K562 (cell line): ENCODE data around the gene CATSPER1. TPM values are rescaled to one million over a fixed set of nuclear protein-coding genes. Genes with fewer than 3 reads are reported as not detected.

Experiments used
- CBFB ChIP-seq: sonication (generic); formaldehyde crosslinking; IDR thresholded peaks from 2 replicates; pipeline ENCODE4 v1.4.0; 2020; ENCODE audit warnings: mild to moderate bottlenecking, missing genetic modification reagents
- CCNT2 ChIP-seq: IDR thresholded peaks from 2 replicates; pipeline ENCODE4 v1.6.1; 2011; ENCODE audit warnings: borderline replicate concordance, low read depth, mild to moderate bottlenecking, moderate library complexity, mixed read lengths, low read length; ENCODE audit not compliant: insufficient read length; ENCODE audit errors: extremely low read depth
- CHCHD3 ChIP-seq: fragments of 250-450 bp; sonication (Bioruptor Pico); IDR thresholded peaks from 2 replicates; pipeline ENCODE4 v2.1.2; 2022; ENCODE audit warnings: mild to moderate bottlenecking
- CREB1 ChIP-seq, 2 experiments: sonication (generic) in 1 of 2; formaldehyde crosslinking in 1 of 2; IDR thresholded peaks; 2 replicates each; pipeline versions ENCODE4 v1.6.1 to v1.8.0; 2012 to 2022; ENCODE audit warnings: inconsistent platforms in 1 of 2, mild to moderate bottlenecking in 1 of 2, missing genetic modification reagents in 1 of 2, moderate library complexity in 1 of 2
- DMBX1 ChIP-seq: fragments of 250-450 bp; sonication (Bioruptor Pico); IDR thresholded peaks from 2 replicates; pipeline ENCODE4 v1.8.0; 2022; ENCODE audit warnings: inconsistent platforms, mild to moderate bottlenecking, moderate library complexity, borderline replicate concordance
- ELK3 ChIP-seq: fragments of 450-650 bp; formaldehyde crosslinking; IDR thresholded peaks from 2 replicates; pipeline ENCODE4 v1.4.0; 2020; ENCODE audit warnings: mild to moderate bottlenecking
- FOXK2 ChIP-seq, 2 experiments: fragments of 450-650 bp; IDR thresholded peaks in 1 of 2; conservative IDR thresholded peaks in 1 of 2; 2 replicates each; pipeline ENCODE4 v1.6.1; 2016; ENCODE audit warnings: low read depth in 2 of 2, mild to moderate bottlenecking in 1 of 2
- GMEB1 ChIP-seq: fragments of 250-450 bp; sonication (Bioruptor Pico); IDR thresholded peaks from 2 replicates; pipeline ENCODE4 v1.4.0; 2020; ENCODE audit warnings: mild to moderate bottlenecking
- IRF2 ChIP-seq: sonication (generic); formaldehyde crosslinking; IDR thresholded peaks from 2 replicates; pipeline ENCODE4 v1.8.1; 2022; ENCODE audit warnings: mild to moderate bottlenecking, missing genetic modification reagents
- MITF ChIP-seq: IDR thresholded peaks from 2 replicates; pipeline ENCODE4 v1.6.1; 2014; ENCODE audit warnings: antibody characterized with exemption
- NR1H2 ChIP-seq: sonication (generic); formaldehyde crosslinking; IDR thresholded peaks from 2 replicates; pipeline ENCODE4 v1.4.0; 2020; ENCODE audit warnings: mild to moderate bottlenecking, missing genetic modification reagents
- NR2C1 ChIP-seq, 2 experiments: fragments of 450-650 bp; IDR thresholded peaks; 2 replicates each; pipeline ENCODE4 v1.6.1; 2017; ENCODE audit warnings: mild to moderate bottlenecking in 2 of 2, antibody characterized with exemption in 1 of 2, inconsistent platforms in 1 of 2, missing compliant biosample characterization in 1 of 2, missing genetic modification characterization in 1 of 2
- PHB ChIP-seq: fragments of 250-450 bp; sonication (Bioruptor Pico); IDR thresholded peaks from 2 replicates; pipeline ENCODE4 v1.5.0; 2021
- RNF2 ChIP-seq: sonication (generic); IDR thresholded peaks from 2 replicates; pipeline ENCODE4 v1.6.1; 2016
- SRF ChIP-seq, 2 experiments: fragments of 250-450, 450-650 bp in 1 of 2; sonication (Bioruptor Pico) in 1 of 2; sonication (generic) in 1 of 2; formaldehyde crosslinking; IDR thresholded peaks; 2 replicates each; pipeline versions ENCODE4 v1.5.0 to v1.5.1; 2020 to 2022; ENCODE audit warnings: mild to moderate bottlenecking in 1 of 2, missing genetic modification reagents in 1 of 2
- ZNF165 ChIP-seq: fragments of 250-450 bp; sonication (Bioruptor Pico); IDR thresholded peaks from 2 replicates; pipeline ENCODE4 v1.4.0; 2020; ENCODE audit warnings: borderline replicate concordance
- ZNF274 ChIP-seq: IDR thresholded peaks from 2 replicates; pipeline ENCODE4 v1.6.1; 2011; ENCODE audit warnings: low read depth, mild to moderate bottlenecking, low read length, moderate library complexity, borderline replicate concordance
- ZNF280A ChIP-seq: fragments of 450-650 bp; IDR thresholded peaks from 2 replicates; pipeline ENCODE4 v1.6.1; 2018; ENCODE audit warnings: mild to moderate bottlenecking, low read depth; ENCODE audit not compliant: partially characterized antibody
- ZNF384 ChIP-seq: IDR thresholded peaks from 2 replicates; pipeline ENCODE4 v1.6.1; 2012; ENCODE audit warnings: low read depth, low read length, improper control_type of control experiment
- polyA plus RNA-seq, 8 experiments: library from polyadenylated mRNA; depleted of rRNA in 4 of 8; stranded (reverse) in 5 of 8; unstranded in 3 of 8; fragments of >200 nt; fragmentation: Nextera tagmentation in 2 of 8; fragmentation: Illumina TruSeq in 1 of 8; extraction: Ambion mirVana in 2 of 8; extraction: Trizol in 1 of 8; gene quantifications; 2 replicates each; pipeline versions ENCODE4 v1.2.1 to v1.2.3, GENCODE V29; 2011 to 2014; ENCODE audit warnings: inconsistent platforms in 1 of 8, missing spikeins in 1 of 8
- total RNA-seq, 7 experiments: library from RNA; depleted of rRNA in 6 of 7; stranded (reverse); fragments of >200 nt in 6 of 7; fragmentation: Illumina TruSeq in 2 of 7; extraction: Trizol in 2 of 7; gene quantifications; 2 replicates each; pipeline versions ENCODE4 v1.2.1 to v1.2.3, GENCODE V29; 2011 to 2021; ENCODE audit warnings: low replicate concordance in 1 of 7
- TF ChIP-seq, protein P1 (sequence below): sonication (generic); formaldehyde crosslinking; IDR thresholded peaks from 2 replicates; pipeline ENCODE4 v1.9.0; 2022; ENCODE audit warnings: mild to moderate bottlenecking, missing genetic modification reagents

CATSPER1 gene
- total and polyA plus RNA-seq, 9 of the 15 experiments (the other 6 are each of a cell fraction or from before 2014, with no cell fraction given), result 0.21 to 3.3 (median 0.76) TPM

DNA sequence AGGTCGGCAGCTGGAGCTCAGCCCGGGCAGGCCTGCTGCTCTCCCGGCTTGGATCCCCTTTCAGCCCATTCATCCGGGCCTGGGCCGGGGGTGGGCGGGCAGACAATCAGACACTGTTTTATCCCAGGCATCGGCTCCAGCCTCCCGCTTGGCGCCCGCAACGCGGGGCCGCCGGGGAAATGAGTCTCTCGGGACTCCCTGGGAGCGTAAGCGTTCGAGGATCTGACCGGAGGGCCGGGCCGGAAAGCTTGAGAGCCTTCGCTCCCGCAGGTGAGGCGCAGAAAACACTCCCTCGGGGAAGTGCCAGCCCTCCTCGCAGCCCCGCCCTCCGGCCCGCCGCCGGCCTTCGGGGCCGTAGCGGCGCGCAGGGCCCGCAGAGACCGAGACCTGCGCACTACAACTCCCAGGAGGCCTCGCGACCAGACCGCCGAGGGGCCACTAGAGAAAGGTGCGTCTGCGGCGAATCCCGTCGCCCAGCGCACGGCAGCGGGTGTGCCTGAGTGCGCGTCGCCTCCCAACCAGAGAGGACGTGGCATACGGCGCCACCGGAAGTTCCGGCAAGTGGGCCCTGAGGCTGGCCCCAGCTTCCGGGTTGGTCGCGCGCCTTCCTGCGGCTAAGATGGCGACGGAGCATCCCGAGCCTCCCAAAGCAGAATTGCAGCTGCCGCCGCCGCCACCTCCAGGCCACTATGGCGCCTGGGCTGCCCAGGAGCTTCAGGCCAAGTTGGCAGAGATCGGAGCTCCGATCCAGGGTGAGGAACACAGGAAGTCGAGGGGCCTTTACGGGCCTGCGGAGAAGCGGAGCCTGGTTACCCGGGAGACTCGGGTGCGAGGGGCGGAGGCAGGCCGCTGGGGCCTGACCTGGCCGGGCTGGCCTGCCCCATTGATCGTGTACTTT is 25.7 kb upstream of the CATSPER1 start, which contains the start of gene SF3B2 (continued):
- peak; percentile 96 for TF ChIP-seq GMEB1 (CRISPR knock-in tag)
- peak; percentile 94 for TF ChIP-seq CREB1 (IDR thresholded peaks at IDR 0.05)
- peak; percentile 96 for TF ChIP-seq CREB1 (CRISPR knock-in tag; IDR thresholded peaks at IDR 0.05)
- no peak for TF ChIP-seq ZNF384
- TF ChIP-seq CBFB (CRISPR knock-in tag), result peak; percentile 88
- no peak for TF ChIP-seq MITF
- no peak for TF ChIP-seq PHB
- TF ChIP-seq, protein P1, sequence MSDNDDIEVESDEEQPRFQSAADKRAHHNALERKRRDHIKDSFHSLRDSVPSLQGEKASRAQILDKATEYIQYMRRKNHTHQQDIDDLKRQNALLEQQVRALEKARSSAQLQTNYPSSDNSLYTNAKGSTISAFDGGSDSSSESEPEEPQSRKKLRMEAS (CRISPR knock-in tag), result peak; percentile 56
- no peak for TF ChIP-seq ZNF274
- peak; percentile 63; the same call in 1 of the 2 replicates for TF ChIP-seq NR2C1 (IDR thresholded peaks at IDR 0.05)
- TF ChIP-seq NR2C1 (tag; IDR thresholded peaks at IDR 0.05), result peak; percentile 69
- peak; percentile 78 for TF ChIP-seq RNF2
- no peak for TF ChIP-seq ZNF280A
- peak in 1 of 2 experiments; percentile 74; a peak in 2 of 4 replicates for TF ChIP-seq SRF (CRISPR knock-in tag; IDR thresholded peaks at IDR 0.05)
- TF ChIP-seq CCNT2, result peak; percentile 81
- TF ChIP-seq ZNF165 (CRISPR knock-in tag), result no peak
- TF ChIP-seq CHCHD3 (CRISPR knock-in tag), result no peak
- TF ChIP-seq IRF2, result no peak
- no peak for TF ChIP-seq NR1H2 (CRISPR knock-in tag)
- no peak for TF ChIP-seq ELK3 (CRISPR knock-in tag)
- TF ChIP-seq DMBX1, result no peak
- TF ChIP-seq FOXK2 (conservative IDR thresholded peaks at IDR 0.05 in 1 of 2, IDR thresholded peaks at IDR 0.05 in 1 of 2; ENCODE audit: low read depth in 2 of 2), result peak; percentile 54 to 59; a peak in 2 of 4 replicates
